ENCODE data around the gene ZCWPW1.

DNA sequence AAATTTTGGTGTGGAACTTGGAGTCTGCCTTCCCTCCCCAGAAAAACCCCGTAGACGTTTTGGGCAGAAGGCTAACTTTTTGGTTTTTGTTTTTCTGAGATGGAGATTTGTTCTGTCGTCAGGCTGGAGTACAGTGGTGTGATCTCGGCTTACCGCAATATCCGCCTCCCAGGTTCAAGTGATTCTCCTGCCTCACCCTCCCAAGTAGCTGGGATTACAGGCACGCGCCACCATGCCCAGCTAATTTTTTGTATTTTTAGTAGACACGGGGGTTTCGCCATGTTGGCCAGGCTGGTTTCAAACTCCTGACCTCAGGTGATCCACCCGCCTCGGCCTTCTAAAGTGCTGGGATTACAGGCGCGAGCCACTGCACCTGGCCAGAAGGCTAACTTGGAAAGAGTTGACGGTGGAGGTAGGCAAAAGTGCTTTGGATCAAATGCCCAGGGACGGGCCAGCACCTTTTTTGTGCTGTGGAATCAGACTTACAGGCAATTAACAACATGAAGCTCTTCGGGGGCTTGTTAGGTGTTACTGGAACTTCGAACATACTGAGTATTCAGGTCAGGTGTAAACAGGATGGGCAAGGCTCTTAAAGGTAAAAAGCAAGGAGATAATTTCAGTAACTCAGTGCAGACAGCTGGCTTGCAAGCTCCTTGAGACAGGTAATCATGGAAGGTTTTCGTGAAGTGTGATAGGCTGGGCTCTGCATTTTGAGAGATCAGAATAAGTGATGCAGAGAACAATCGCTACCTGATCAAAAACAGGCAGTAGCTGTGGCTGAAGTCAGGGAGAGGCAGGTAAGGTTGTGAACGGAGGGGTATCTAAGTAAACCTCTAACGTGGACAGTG lies 6.0 kb upstream of the ZCWPW1 start:
- no peak for TF ChIP-seq GATA2 (IDR thresholded peaks at IDR 0.05; ENCODE audit: low read depth, low read length)
- no peak for TF ChIP-seq GATA3 (IDR thresholded peaks at IDR 0.05; ENCODE audit: low read depth, low read length)

All from SH-SY5Y (cell line).